ENCODE measurements around the gene FTO.

FTO gene

DNA sequence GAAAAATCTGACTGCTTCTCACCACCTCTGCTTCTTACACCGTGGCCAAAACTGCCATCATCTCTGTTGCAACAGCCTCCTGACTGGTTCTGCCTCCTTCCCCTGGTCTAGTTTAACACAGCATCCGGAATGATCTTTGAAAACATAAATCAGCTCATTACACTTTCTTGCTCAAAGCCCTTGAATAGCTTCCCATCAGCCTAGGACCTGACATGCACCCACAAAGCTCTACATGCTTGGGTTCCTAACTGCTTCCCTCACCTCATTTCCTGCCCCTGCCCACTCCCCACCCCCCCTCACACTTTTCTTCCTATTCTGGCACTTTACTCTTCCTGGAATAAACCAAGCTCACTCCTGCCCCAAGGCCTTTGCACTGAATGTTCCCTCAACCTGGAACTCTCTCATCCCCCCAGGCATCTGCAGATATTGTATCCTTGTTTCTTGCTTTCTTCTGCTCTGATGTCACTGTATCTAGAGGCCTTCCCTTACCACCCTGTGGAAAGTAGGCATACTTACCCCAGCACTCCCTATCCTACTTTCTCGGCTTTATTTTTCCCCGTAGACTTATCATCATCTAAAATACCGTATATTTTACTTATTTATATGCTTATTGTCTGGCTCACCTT is 112.4 kb downstream of the FTO start:
- TF ChIP-seq CTCF (IDR thresholded peaks at IDR 0.05; ENCODE audit: extremely low read depth, missing control alignments): no peak

GRCh38 chr16:53817117-53817755 is 113.3 kb downstream of the FTO start:
- DNase-seq (ENCODE audit: low spot score): no peak
- TF ChIP-seq CTCF (IDR thresholded peaks at IDR 0.05; ENCODE audit: extremely low read depth, missing control alignments): no peak

More for the DNA sequence above, 112.4 kb downstream of the FTO start:
- DNase-seq (ENCODE audit: low spot score): no peak

DNA sequence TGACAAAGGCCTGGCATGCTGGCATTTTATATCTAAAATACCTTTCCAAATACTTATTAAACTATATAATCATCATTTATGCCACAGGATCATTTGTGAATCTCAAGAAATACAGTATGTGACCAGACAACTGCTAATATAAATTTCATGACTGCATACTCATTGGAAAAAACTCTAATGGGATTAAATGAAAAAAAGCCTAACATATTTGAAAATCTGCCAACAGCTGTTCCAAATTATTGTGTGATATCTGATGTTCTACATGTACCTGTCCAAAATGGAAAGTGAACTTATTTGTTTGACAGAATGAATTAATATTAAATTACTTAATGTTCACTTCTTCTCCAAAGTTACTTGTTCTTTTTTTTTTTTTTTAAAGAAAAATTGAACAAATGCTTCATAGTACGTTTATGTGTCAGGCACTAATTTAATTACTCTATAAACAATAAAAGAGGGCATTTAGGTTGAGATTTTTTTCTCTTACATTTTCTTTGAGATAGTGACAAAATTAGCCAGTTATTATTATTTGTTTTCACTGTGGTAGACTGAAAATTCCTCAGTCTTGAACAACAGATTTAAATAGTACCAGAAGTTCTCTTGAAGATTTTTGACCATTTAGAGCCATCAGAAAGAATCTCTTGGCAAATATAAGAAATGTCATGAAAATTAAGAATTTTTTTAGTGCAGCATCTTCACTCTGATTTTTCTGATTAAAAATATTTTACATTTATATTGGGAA is 114.0 kb downstream of the FTO start:
- TF ChIP-seq CTCF (IDR thresholded peaks at IDR 0.05; ENCODE audit: extremely low read depth, missing control alignments): no peak
- DNase-seq (ENCODE audit: low spot score): no peak

DNA sequence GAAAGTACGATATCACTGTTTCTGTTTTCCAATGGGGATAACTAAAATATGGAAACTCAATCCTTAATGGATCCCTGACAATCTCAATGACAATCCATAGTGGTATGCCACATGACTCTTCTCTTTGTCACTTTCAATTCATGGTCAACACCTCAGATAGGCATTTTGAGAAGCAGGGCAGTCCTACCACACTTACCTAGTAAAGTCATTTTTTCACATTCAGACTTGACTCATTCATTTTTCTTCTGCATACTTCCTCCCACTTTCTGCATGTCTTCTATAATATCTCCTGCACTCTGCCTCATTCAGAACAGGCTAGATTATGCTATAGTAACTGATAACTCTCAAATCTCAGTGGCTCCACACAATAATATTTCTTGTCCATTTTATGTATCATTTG is 117.5 kb downstream of the FTO start:
- no peak for DNase-seq (ENCODE audit: low spot score)
- TF ChIP-seq CTCF (IDR thresholded peaks at IDR 0.05; ENCODE audit: extremely low read depth, missing control alignments): no peak

DNA sequence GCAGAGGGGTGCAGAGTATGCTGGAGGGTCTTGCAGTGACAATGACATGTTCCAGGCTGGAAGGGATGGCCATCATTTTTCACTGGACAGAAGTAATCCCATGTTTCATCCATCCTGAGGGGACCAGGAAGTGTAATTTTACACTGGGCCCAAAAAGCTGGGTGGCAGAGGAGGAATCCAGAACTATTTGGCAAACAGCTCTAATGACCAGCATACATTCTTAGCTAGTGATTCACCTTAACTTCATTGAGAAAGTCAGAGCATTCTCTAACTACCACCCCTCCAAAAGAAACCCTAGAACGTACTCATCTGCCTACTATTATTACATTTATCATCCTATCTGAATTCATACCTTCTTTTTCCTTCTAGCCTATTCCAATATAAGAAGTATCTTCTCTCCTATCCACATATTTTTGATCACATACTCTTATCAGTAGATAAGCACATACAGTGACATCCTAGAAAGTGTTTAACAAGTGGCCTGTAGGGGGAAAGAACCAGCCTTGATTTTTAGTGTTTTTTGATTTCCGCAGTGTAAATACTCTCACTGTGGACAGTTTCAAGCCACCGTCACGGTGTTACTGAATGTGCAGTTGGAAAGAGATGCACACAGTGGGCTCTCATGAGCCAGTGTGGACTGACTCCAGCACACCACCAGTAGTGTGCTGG is 118.1 kb downstream of the FTO start:
- no peak for DNase-seq (ENCODE audit: low spot score)
- TF ChIP-seq CTCF (IDR thresholded peaks at IDR 0.05; ENCODE audit: extremely low read depth, missing control alignments): no peak

DNA sequence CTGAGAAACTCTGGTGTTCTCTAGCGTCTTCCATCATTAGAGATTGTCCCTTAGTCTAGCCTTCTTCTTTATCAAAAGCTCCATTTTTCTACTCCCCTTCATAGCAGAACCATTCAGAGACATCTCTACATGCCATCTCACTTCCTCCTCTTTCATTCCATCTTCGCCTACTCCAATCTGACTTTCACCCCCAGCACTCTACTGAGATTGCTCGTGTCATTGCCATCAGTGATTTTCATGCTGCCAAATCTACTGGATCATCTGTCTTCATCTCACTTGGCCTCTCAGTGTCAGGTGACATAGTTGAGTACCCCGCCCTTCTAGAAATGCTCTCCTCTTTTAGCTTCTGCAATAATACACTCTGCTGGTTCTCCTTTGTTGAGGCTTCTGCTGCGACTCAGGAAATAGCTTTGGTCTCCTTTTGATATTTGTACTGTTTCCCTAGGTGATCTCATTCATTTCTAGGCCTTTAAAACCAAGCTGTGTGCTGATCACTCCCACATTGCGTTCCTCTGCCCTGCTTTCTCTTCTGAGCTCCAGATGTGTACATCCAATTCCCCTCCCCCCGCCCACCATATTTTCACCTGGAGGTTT is 119.1 kb downstream of the FTO start:
- DNase-seq (ENCODE audit: low spot score): peak; percentile 29

More for the DNA sequence above, 119.1 kb downstream of the FTO start:
- TF ChIP-seq CTCF (IDR thresholded peaks at IDR 0.05; ENCODE audit: extremely low read depth, missing control alignments): no peak

All from GM20000 (cell line).